HepG2 (cell line): ENCODE data around the gene TECPR1. TPM values are rescaled to one million over a fixed set of nuclear protein-coding genes. Genes with fewer than 3 reads are reported as not detected.

ENCODE experiments used
- CREB1 ChIP-seq, 2 experiments: fragments of 450-650 bp in 1 of 2; IDR thresholded peaks; 2 replicates each; pipeline ENCODE4 v1.6.1; 2016 to 2017; ENCODE audit warnings: control low read depth in 1 of 2, mild to moderate bottlenecking in 1 of 2, missing compliant biosample characterization in 1 of 2, missing genetic modification characterization in 1 of 2
- GATA4 ChIP-seq: sonication (generic); IDR thresholded peaks from 2 replicates; pipeline ENCODE4 v1.6.1; 2016; ENCODE audit warnings: antibody characterized with exemption, low read depth, borderline replicate concordance
- GTF3A ChIP-seq: sonication (generic); formaldehyde crosslinking; conservative IDR thresholded peaks from 2 replicates; pipeline ENCODE4 v1.4.0; 2020; ENCODE audit warnings: mild to moderate bottlenecking, missing genetic modification reagents
- ISL2 ChIP-seq: sonication (generic); formaldehyde crosslinking; IDR thresholded peaks from 2 replicates; pipeline ENCODE4 v1.5.0; 2020; ENCODE audit warnings: missing genetic modification reagents
- MAF1 ChIP-seq: sonication (generic); formaldehyde crosslinking; IDR thresholded peaks from 2 replicates; pipeline ENCODE4 v1.5.0; 2020; ENCODE audit warnings: missing genetic modification reagents, borderline replicate concordance
- PREB ChIP-seq: sonication (generic); formaldehyde crosslinking; IDR thresholded peaks from 2 replicates; pipeline ENCODE4 v1.4.0; 2020; ENCODE audit warnings: missing genetic modification reagents
- SALL2 ChIP-seq: sonication (generic); formaldehyde crosslinking; IDR thresholded peaks from 2 replicates; pipeline ENCODE4 v1.8.1; 2023; ENCODE audit warnings: mild to moderate bottlenecking, missing genetic modification reagents, inconsistent platforms
- SNAPC2 ChIP-seq: sonication (generic); formaldehyde crosslinking; IDR thresholded peaks from 2 replicates; pipeline ENCODE4 v1.8.1; 2022; ENCODE audit warnings: mild to moderate bottlenecking, missing genetic modification reagents
- ZFP62 ChIP-seq: sonication (generic); formaldehyde crosslinking; IDR thresholded peaks from 2 replicates; pipeline ENCODE4 v1.4.0; 2020; ENCODE audit warnings: missing genetic modification reagents
- ZNF234 ChIP-seq: sonication (generic); formaldehyde crosslinking; conservative IDR thresholded peaks from 2 replicates; pipeline ENCODE4 v1.5.1; 2020; ENCODE audit warnings: mild to moderate bottlenecking, missing genetic modification reagents
- ZNF318 ChIP-seq: sonication (generic); formaldehyde crosslinking; IDR thresholded peaks from 2 replicates; pipeline ENCODE4 v1.4.0; 2020; ENCODE audit warnings: mild to moderate bottlenecking, missing genetic modification reagents
- ZNF512 ChIP-seq: sonication (generic); formaldehyde crosslinking; IDR thresholded peaks from 2 replicates; pipeline ENCODE4 v1.4.0; 2020; ENCODE audit warnings: mild to moderate bottlenecking, missing genetic modification reagents
- ZNF512B ChIP-seq: sonication (generic); formaldehyde crosslinking; IDR thresholded peaks from 2 replicates; pipeline ENCODE4 v1.5.1; 2020; ENCODE audit warnings: missing genetic modification reagents, mild to moderate bottlenecking, borderline replicate concordance
- polyA plus RNA-seq, 8 experiments: library from polyadenylated mRNA; depleted of rRNA in 3 of 8; stranded (reverse) in 7 of 8; unstranded in 1 of 8; fragments of >200 nt; fragmentation: Illumina TruSeq in 4 of 8; extraction: Trizol in 4 of 8; gene quantifications; 2 replicates each; pipeline versions ENCODE4 v1.2.1 to v1.2.3, GENCODE V29; 2011 to 2016; ENCODE audit warnings: low read depth in 4 of 8, missing spikeins in 1 of 8, mixed read lengths in 1 of 8; ENCODE audit not compliant: insufficient read depth in 1 of 8
- total RNA-seq, 5 experiments: library from RNA; depleted of rRNA; stranded (reverse); fragments of >200 nt; fragmentation: Illumina TruSeq; extraction: Trizol; gene quantifications; 2 replicates each; pipeline ENCODE4 v1.2.3, GENCODE V29; 2016; ENCODE audit warnings: low read depth in 1 of 5
- TF ChIP-seq, protein P1 (sequence below): sonication (generic); formaldehyde crosslinking; IDR thresholded peaks from 2 replicates; pipeline ENCODE4 v1.5.0; 2020; ENCODE audit warnings: missing genetic modification reagents

TECPR1 gene
- total and polyA plus RNA-seq, 2 of the 13 experiments (the other 11 are each of a cell fraction or from before 2014, with no cell fraction given): 2.3 to 6.3 TPM

- TF ChIP-seq SNAPC2 (CRISPR knock-in tag) (no peak), ISL2 (CRISPR knock-in tag) (no peak), MAF1 (CRISPR knock-in tag) (no peak), CREB1 (IDR thresholded peaks at IDR 0.05) (no peak), CREB1 (CRISPR knock-in tag; IDR thresholded peaks at IDR 0.05) (peak; percentile 32; the same call in 1 of the 2 replicates), ZFP62 (CRISPR knock-in tag) (no peak), ZNF512 (CRISPR knock-in tag) (no peak), ZNF512B (no peak), GATA4 (no peak), SALL2 (CRISPR knock-in tag) (no peak), ZNF234 (0 out of 2 replicates have a peak, but pooled peaks have one; percentile 18), GTF3A (no peak), ZNF318 (CRISPR knock-in tag) (no peak), PREB (no peak)
- TF ChIP-seq, protein P1, sequence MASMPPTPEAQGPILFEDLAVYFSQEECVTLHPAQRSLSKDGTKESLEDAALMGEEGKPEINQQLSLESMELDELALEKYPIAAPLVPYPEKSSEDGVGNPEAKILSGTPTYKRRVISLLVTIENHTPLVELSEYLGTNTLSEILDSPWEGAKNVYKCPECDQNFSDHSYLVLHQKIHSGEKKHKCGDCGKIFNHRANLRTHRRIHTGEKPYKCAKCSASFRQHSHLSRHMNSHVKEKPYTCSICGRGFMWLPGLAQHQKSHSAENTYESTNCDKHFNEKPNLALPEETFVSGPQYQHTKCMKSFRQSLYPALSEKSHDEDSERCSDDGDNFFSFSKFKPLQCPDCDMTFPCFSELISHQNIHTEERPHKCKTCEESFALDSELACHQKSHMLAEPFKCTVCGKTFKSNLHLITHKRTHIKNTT (CRISPR knock-in tag): no peak
Observed at GRCh38 chr7:98252425-98253054, 508 bp upstream of the TECPR1 start (continued).
